ENCODE results near the gene ANKRD63. TPM values are rescaled to one million over a fixed set of nuclear protein-coding genes. Genes with fewer than 3 reads are reported as not detected.

Gene ANKRD63
- polyA plus RNA-seq, 3 donors = not detected

DNA sequence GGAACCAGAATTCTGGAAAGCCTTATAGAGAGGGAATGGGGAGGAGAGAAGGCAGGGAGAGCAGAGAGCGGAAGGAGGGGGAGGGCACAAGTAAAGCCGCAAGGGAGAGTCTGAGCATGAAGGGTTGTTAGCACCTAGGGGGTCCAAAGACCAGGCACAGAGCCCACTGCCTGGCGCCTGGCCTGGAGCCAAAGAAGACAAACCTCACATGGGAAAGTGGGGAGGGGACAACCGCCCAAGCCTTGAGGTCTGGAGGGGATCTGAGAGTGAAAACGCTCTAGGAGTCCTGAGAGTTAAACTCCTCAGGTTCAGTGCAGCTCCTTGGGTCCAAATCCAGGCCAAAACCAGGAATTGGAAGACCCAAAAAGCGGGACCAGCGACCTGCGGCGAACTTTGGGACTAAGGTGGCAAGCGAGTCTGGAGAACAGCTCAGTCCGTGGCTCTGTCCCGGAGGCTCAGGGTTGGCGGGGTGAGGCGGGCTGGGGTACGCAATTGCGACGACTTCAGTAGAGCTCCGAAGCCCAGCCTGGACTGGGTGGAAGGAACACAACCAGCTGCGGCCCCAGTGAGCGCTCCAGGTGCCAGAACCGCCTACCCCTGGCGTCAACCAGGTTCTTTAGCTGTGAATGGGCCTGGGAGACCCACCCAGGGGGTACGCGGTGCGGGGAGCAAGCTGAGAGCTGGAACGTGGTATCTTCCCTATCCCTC, 39.8 kb upstream of the ANKRD63 start:
- peaks cover 18 to 19% of the 10 kb centered on the region in 2 donors for H3K36me3 Mint-ChIP-seq
- H3K9ac ChIP-seq (ENCODE audit: insufficient read depth, low read length, poor library complexity, severe bottlenecking) = no peak overlapping the region
- H3K4me3 ChIP-seq (replicated peaks in 1 of 3; ENCODE audit: low read depth in 2 of 3, low read length in 3 of 3) = peak overlapping the region in 2 of 3 experiments; percentile 28 to 61
- intact Hi-C loops (cut with micrococcal nuclease) = no loop called here
- peaks cover 31% of the 10 kb centered on the region for H3K79me2 ChIP-seq (ENCODE audit: insufficient read depth, low read length)
- peaks cover 3% of the 10 kb centered on the region for H4K20me1 ChIP-seq (ENCODE audit: insufficient read depth, low read length)
- H3K4me1 Mint-ChIP-seq = peaks cover 42% of the 10 kb centered on the region
- 70% methylated on average over 26 of the region's 26 CpGs for WGBS (ENCODE audit: insufficient coverage)
- H3K27ac ChIP-seq (ENCODE audit: low read depth in 1 of 2, low read length in 2 of 2) = peak overlapping the region in 1 of 2 donors; percentile 18
- H3K4me2 ChIP-seq (replicated peaks; ENCODE audit: extremely low read depth, low read length, poor library complexity, severe bottlenecking) = peak overlapping the region; percentile 93
- peaks cover 30 to 48% of the 10 kb centered on the region in 2 donors for H3K4me1 ChIP-seq (ENCODE audit: control insufficient read depth in 1 of 2, insufficient read depth in 2 of 2, low read length in 2 of 2)
- H3K27me3 ChIP-seq (ENCODE audit: control insufficient read depth in 2 of 2, insufficient read depth in 2 of 2, low read length in 2 of 2) = no peaks in the 10 kb centered on the region
- peak overlapping the region; percentile 55 for H2AFZ ChIP-seq (ENCODE audit: insufficient read depth, low read depth, low read length, poor library complexity, severe bottlenecking)
- peak overlapping the region in 4 of 7 donors; percentile 26 to 69 (median 57) for H3K27ac Mint-ChIP-seq
- H3K9me3 Mint-ChIP-seq = peaks cover 0 to 3% (median 0%) of the 10 kb centered on the region in 7 donors
- no peaks in the 10 kb centered on the region for H3K9me3 ChIP-seq (replicated peaks in 1 of 2; ENCODE audit: control insufficient read depth in 1 of 2, insufficient read depth in 1 of 2, low read length in 2 of 2)
- H3K4me3 Mint-ChIP-seq = peak overlapping the region; percentile 71 to 73
- peaks cover 0 to 8% (median 2%) of the 10 kb centered on the region in 3 donors for H3K27me3 Mint-ChIP-seq (ENCODE audit: low read depth in 3 of 3)
- TF ChIP-seq, protein P1, sequence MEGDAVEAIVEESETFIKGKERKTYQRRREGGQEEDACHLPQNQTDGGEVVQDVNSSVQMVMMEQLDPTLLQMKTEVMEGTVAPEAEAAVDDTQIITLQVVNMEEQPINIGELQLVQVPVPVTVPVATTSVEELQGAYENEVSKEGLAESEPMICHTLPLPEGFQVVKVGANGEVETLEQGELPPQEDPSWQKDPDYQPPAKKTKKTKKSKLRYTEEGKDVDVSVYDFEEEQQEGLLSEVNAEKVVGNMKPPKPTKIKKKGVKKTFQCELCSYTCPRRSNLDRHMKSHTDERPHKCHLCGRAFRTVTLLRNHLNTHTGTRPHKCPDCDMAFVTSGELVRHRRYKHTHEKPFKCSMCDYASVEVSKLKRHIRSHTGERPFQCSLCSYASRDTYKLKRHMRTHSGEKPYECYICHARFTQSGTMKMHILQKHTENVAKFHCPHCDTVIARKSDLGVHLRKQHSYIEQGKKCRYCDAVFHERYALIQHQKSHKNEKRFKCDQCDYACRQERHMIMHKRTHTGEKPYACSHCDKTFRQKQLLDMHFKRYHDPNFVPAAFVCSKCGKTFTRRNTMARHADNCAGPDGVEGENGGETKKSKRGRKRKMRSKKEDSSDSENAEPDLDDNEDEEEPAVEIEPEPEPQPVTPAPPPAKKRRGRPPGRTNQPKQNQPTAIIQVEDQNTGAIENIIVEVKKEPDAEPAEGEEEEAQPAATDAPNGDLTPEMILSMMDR (IDR thresholded peaks at IDR 0.05) = no peak
- peaks cover 0 to 12% of the 10 kb centered on the region in 2 donors for H3K36me3 ChIP-seq (replicated peaks in 1 of 2; ENCODE audit: control insufficient read depth in 1 of 2, insufficient read depth in 2 of 2, low read length in 2 of 2)
- no peak for DNase-seq

DNA sequence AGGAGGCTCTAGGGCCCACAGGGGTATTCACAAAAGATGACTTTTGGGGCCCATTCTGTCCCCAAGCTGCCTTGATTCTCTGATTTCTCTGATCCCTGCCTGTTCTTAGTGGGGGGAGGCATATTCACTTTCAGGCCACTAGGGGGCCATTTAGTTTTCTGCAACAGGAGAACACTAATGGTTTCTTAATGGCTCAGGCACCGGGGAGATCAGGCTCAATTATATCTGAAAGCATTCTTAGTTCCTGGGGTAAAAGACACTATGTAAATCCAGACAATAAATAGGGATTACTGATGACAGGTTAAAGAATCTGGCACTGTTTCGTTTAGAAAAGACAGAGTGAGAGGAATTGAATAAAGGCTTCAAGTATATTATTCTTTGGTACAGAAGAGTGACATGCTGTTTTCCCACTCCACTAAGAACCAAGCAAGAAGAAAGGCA, 38.1 kb upstream of the ANKRD63 start:
- Histone ChIP-seq H3K4me3 (replicated peaks in 1 of 3; ENCODE audit: low read depth in 2 of 3, low read length in 3 of 3) (no peak overlapping the region), H3K27ac (ENCODE audit: low read depth in 1 of 2, low read length in 2 of 2) (no peak overlapping the region), H3K27me3 (ENCODE audit: control insufficient read depth in 2 of 2, insufficient read depth in 2 of 2, low read length in 2 of 2) (no peaks in the 10 kb centered on the region), H4K20me1 (ENCODE audit: insufficient read depth, low read length) (peaks cover 3% of the 10 kb centered on the region), H3K79me2 (ENCODE audit: insufficient read depth, low read length) (peaks cover 14% of the 10 kb centered on the region), H3K4me2 (replicated peaks; ENCODE audit: extremely low read depth, low read length, poor library complexity, severe bottlenecking) (no peak overlapping the region), H3K9me3 (replicated peaks in 1 of 2; ENCODE audit: control insufficient read depth in 1 of 2, insufficient read depth in 1 of 2, low read length in 2 of 2) (no peaks in the 10 kb centered on the region), H3K9ac (ENCODE audit: insufficient read depth, low read length, poor library complexity, severe bottlenecking) (no peak overlapping the region), H2AFZ (ENCODE audit: insufficient read depth, low read depth, low read length, poor library complexity, severe bottlenecking) (no peak overlapping the region), H3K4me1 (ENCODE audit: control insufficient read depth in 1 of 2, insufficient read depth in 2 of 2, low read length in 2 of 2) (peaks cover 20 to 31% of the 10 kb centered on the region in 2 donors), H3K36me3 (replicated peaks in 1 of 2; ENCODE audit: control insufficient read depth in 1 of 2, insufficient read depth in 2 of 2, low read length in 2 of 2) (no peaks in the 10 kb centered on the region)
- no CpG with 5 or more reads among the region's 2 CpGs for WGBS (ENCODE audit: insufficient coverage)
- H3K36me3 Mint-ChIP-seq = peaks cover under 1 to 5% of the 10 kb centered on the region in 2 donors
- H3K4me1 Mint-ChIP-seq = peaks cover 30% of the 10 kb centered on the region
- intact Hi-C loops (cut with micrococcal nuclease) = no loop called here
- H3K27ac Mint-ChIP-seq = peak overlapping the region in 1 of 7 donors; percentile 73
- H3K27me3 Mint-ChIP-seq (ENCODE audit: low read depth in 3 of 3) = peaks cover 0 to 8% (median 2%) of the 10 kb centered on the region in 3 donors
- TF ChIP-seq, protein P1 (IDR thresholded peaks at IDR 0.05) = peak; percentile 97
- H3K4me3 Mint-ChIP-seq = peak overlapping the region in 1 of 2 donors; percentile 9
- peaks cover 0 to 3% (median 0%) of the 10 kb centered on the region in 7 donors for H3K9me3 Mint-ChIP-seq
- peak; percentile 58 to 70 (median 67) for DNase-seq

Data from CD14-positive monocyte (primary cell).